Adrenal gland (tissue), 5 donors: Measurements from ENCODE around the gene OR1C1.

Experiments
- CTCF ChIP-seq, 6 experiments: fragments of 450-650 bp in 4 of 6; fragments of 200-600 bp in 2 of 6; sonication (generic) in 1 of 6; IDR thresholded peaks; 1 replicate in 5 of 6; 2 replicates in 1 of 6; pipeline versions ENCODE4 v1.5.1 to v1.8.0; 2016 to 2021; ENCODE audit warnings: antibody characterized with exemption in 6 of 6, mild to moderate bottlenecking in 2 of 6, moderate library complexity in 1 of 6
- POLR2A ChIP-seq, 2 donors: fragments of 450-650 bp; IDR thresholded peaks; one replicate each; pipeline ENCODE4 v1.6.1; 2017; ENCODE audit warnings: antibody characterized with exemption in 2 of 2, mild to moderate bottlenecking in 2 of 2, moderate library complexity in 1 of 2
- donor health status: DM: no; HTN: no; CAD: no.

- no peak for TF ChIP-seq CTCF (IDR thresholded peaks at IDR 0.05)
- TF ChIP-seq POLR2A (IDR thresholded peaks at IDR 0.05), result no peak
Observed at GRCh38 chr1:247741756-247742155, 18.6 kb downstream of the OR1C1 start.
